Measurements from ENCODE around the gene ZNF76.

The ZNF76 gene

GRCh38 chr6:35341557-35341956 lies 82.0 kb downstream of the ZNF76 start:
- DNase-seq, result no peak

- DNase-seq, result peak; percentile 78
These were observed 82.9 kb downstream of the ZNF76 start, which contains the start of gene PPARD for GRCh38 chr6:35342258-35343091. Gene PPARD (plus strand): TSS chr6:35342558. CDS start chr6:35411088, 68,530 bp downstream.

GRCh38 chr6:35343092-35343834 lies 83.7 kb downstream of the ZNF76 start:
- no peak for DNase-seq

- no peak for DNase-seq
These were observed 84.5 kb downstream of the ZNF76 start for GRCh38 chr6:35343835-35344550.

Data from NCI-H1694 treated with DMSO at 0.1 percent for 48 hours (cell line).